Kidney epithelial cell (primary cell): ENCODE data around the gene RBM44. TPM values are rescaled to one million over a fixed set of nuclear protein-coding genes. Genes with fewer than 3 reads are reported as not detected.

Source experiments
- DNase-seq: peaks from one replicate; pipeline ENCODE4 v3.0.0-alpha.2; 2010; ENCODE audit warnings: low read depth
- H3K27me3 ChIP-seq: 2 replicates; pipeline ENCODE4 v1.6.0; 2011; ENCODE audit warnings: low read length; ENCODE audit not compliant: control insufficient read depth, insufficient read depth
- H3K36me3 ChIP-seq: 2 replicates; pipeline ENCODE4 v1.5.1; 2011; ENCODE audit warnings: low read length; ENCODE audit not compliant: control insufficient read depth, insufficient read depth
- H3K4me3 ChIP-seq: 2 replicates; pipeline ENCODE4 v1.5.1; 2011; ENCODE audit warnings: low read depth, mild to moderate bottlenecking, control low read depth, low read length
- total RNA-seq: library from RNA; depleted of rRNA; stranded (reverse); fragments of >200 nt; gene quantifications from 2 replicates; pipeline ENCODE4 v1.2.3, GENCODE V29; 2015
- TF ChIP-seq, protein P1 (sequence below): IDR thresholded peaks from 2 replicates; pipeline ENCODE4 v1.5.1; 2011; ENCODE audit warnings: mild to moderate bottlenecking, moderate library complexity, low read length, control low read depth, inconsistent platforms; ENCODE audit not compliant: insufficient read depth, poor library complexity, severe bottlenecking

RBM44 gene
- total RNA-seq, 1 donor from 2014 or later, result 0.50 TPM

DNA sequence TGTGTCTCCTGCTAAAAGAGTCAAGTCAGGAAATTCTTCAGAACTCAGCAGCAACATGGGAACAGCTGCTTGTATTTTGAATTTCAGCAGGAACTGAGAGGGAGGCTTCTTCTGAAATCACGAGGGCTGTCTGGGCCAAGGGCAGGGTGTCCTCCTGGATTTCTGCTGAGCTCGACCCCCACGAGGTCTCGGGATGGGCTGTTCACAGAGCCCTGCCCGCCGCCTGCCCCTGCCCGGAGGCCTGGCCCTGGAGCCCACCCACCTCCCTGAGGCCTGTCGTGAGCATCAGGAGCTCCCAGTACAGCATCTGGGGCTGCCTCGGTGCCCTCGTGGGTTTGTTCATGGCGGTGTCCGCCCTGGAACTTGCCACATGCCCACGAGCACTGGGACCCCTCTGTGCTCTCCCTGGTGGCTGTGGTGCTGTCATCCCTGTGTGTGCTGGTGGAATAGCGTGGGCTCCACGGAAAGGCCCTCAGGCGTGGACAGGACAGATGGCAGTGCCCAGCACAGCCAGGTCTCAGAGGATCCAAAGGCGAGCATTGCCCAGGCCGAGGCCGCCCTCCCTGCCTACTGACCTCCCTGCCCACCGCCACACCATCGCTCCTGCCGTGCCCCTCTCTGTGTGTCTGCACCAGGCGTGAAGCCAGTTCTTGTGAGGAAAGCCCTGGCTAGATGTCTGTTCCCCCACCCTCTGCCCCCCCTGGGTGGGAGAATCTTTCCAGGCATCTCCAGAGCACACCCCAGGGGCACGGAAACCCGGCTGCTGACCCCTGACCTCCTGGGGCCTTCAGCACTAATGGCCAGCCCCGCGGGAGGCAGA is 86.7 kb downstream of the RBM44 start:
- H3K36me3 ChIP-seq, result no peaks in the 10 kb centered on the region
- TF ChIP-seq, protein P1, sequence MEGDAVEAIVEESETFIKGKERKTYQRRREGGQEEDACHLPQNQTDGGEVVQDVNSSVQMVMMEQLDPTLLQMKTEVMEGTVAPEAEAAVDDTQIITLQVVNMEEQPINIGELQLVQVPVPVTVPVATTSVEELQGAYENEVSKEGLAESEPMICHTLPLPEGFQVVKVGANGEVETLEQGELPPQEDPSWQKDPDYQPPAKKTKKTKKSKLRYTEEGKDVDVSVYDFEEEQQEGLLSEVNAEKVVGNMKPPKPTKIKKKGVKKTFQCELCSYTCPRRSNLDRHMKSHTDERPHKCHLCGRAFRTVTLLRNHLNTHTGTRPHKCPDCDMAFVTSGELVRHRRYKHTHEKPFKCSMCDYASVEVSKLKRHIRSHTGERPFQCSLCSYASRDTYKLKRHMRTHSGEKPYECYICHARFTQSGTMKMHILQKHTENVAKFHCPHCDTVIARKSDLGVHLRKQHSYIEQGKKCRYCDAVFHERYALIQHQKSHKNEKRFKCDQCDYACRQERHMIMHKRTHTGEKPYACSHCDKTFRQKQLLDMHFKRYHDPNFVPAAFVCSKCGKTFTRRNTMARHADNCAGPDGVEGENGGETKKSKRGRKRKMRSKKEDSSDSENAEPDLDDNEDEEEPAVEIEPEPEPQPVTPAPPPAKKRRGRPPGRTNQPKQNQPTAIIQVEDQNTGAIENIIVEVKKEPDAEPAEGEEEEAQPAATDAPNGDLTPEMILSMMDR, result no peak
- no peak overlapping the region for H3K4me3 ChIP-seq
- no peak for DNase-seq
- no peaks in the 10 kb centered on the region for H3K27me3 ChIP-seq

- H3K4me3 ChIP-seq, result no peak overlapping the region
- no peaks in the 10 kb centered on the region for H3K36me3 ChIP-seq
- H3K27me3 ChIP-seq, result no peaks in the 10 kb centered on the region
- TF ChIP-seq, protein P1, result no peak
- no peak for DNase-seq
These were observed 87.5 kb downstream of the RBM44 start for GRCh38 chr2:237885931-237886684.

DNA sequence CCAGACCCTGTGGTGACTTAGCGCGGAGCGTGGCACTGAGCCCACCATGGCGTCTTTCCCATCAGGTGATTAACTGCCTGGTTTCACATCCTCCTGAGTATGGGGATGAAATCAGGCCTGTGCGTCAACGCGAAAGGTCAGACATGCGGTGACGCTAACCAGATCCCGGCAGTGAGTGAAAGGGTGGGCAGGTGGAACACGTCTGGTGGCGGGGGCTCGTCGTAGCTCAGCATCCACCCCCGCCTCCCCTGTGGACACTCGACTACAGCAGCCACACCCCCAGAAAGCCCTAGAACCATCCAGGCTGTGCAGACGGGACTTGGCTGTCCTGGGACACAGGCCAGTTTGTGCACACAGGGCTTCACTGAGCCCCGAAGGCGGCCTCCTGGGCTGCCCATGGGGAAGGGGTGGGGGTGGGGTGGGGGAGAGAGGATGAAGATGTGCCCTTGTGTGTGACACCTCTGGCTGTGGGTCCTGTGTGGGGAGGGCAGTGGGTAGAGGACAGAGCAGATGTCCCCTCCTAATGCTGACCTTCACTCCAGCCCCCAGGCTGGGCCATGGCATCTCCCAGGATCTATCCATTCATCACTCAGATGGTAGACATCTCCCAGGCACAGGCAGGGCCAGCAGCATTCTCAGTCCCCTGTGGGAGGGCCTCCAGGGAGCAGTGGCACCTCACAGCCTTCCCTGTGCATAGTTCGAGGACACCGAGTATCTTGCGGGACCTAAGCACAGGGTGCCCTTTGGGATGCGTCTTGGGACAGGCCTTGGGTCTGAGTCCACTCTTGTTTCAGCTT is 88.3 kb downstream of the RBM44 start:
- no peak for DNase-seq
- TF ChIP-seq, protein P1, result no peak
- no peaks in the 10 kb centered on the region for H3K27me3 ChIP-seq
- no peak overlapping the region for H3K4me3 ChIP-seq
- no peaks in the 10 kb centered on the region for H3K36me3 ChIP-seq

- H3K27me3 ChIP-seq, result no peaks in the 10 kb centered on the region
- no peak for DNase-seq
- no peak overlapping the region for H3K4me3 ChIP-seq
- H3K36me3 ChIP-seq, result no peaks in the 10 kb centered on the region
- TF ChIP-seq, protein P1, result no peak
These were observed 89.8 kb downstream of the RBM44 start for GRCh38 chr2:237888389-237888788.

- TF ChIP-seq, protein P1, result no peak
- DNase-seq, result no peak
These were observed 90.4 kb downstream of the RBM44 start for GRCh38 chr2:237889016-237889415.

More at GRCh38 chr2:237889016-237889415, 90.4 kb downstream of the RBM44 start:
- Histone ChIP-seq H3K36me3 (no peaks in the 10 kb centered on the region), H3K27me3 (no peaks in the 10 kb centered on the region), H3K4me3 (no peak overlapping the region)
